ENCODE measurements around the gene PRDM10. TPM values are rescaled to one million over a fixed set of nuclear protein-coding genes. Genes with fewer than 3 reads are reported as not detected.
"Not testable (repeated sequence)": the region's sequence is repeated elsewhere in the genome, so short reads cannot be mapped to it uniquely, and the experiment has no call there.

Gene PRDM10
- polyA plus RNA-seq, 12 donors: 4.6 to 11.7 (median 7.4) TPM; not detected in 1

DNA sequence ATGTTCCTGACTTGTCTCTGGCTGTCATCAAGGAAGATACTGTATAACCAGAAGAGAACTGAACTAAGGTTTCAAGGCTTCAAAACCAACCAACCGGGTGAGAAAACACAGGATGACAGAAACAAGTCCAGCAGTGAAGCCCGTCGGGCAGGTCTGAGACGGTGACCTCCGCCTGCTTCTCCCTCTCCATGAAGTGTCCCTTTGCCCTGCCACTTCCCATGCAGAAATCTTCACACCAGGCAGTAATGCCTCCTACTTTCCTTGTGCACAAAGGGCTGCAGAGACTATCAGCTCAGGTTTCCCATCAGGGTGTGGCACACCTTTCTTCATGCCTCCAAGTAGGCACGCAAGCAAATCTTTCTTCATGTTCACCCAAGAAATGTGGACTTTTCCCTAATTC is 24.2 kb downstream of the PRDM10 start:
- no peak for DNase-seq

DNA sequence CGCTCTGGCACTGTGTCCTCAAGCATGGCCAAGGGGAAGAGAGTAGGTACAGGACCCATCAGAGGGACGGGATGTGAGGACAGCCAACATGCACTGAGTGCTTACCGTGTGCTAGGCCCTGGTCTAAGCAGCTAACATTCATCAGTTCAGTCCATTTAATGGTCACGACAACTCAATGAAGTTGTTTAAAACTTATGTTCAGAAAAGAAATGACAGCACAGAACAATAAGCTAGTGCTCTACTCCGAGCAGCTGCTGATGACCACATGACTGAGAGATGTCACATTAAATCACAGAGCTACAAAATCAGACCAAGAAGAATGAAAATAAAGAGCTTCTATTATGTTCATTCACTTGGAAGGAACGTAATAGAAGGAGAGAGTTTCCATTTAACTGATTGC is 26.3 kb downstream of the PRDM10 start:
- DNase-seq: no peak

DNA sequence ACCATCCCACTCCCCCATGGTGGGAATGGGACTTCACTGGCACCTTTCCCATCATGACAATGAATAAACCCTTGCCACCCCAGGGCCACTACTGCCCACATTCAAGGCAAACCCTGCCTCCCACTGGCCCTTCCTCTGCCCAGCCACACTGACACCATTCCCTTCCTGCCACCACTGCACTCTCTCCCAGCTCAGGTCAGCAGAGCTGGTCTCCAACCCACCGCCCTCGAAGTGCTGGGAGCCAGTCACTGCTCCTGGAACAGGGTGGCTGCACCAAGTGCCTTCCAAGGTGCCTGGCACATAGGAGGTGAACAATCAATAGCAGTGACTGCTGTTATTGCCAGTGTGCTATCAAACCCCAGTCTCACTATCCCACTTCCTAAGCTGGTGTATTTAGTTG is 27.1 kb downstream of the PRDM10 start:
- no peak for DNase-seq

DNA sequence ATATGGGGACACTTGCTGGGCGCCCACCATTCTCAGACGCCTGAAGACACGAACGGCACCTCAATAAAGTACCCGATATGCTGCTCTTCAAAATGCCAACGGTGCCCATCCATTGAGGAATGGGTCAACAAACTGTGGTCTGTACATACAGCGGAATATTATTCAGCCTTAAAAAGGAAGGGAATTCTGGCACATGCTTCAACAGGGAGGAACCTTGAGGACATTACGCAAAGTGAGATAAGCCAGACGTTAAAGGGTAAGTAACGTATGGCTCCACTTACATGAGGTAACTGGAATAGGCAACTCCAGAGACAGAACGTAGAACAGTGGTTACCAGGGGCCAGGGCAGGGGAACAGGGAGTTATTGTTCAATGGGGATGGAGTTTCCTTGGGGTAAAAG is 28.0 kb downstream of the PRDM10 start:
- no peak for DNase-seq

DNA sequence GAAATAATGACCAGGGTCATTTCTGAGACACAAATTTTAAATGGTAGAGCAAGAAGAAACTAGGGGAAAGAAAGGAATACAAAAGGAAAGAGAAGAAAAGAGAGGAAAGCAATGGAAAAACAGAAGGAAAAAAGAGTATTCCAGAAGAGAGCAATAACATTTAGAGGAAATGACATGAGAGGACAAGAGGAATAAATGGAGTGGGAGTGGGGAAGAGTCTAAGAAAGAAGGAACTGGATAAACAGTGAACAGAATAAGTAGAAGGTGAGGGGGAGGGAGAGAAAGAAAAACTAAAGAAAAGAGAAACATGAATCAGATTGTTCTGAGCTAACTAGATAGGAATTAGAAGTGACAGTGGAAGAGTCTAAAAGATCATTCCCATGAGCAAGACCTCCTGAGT is 28.4 kb downstream of the PRDM10 start:
- DNase-seq: no peak

DNA sequence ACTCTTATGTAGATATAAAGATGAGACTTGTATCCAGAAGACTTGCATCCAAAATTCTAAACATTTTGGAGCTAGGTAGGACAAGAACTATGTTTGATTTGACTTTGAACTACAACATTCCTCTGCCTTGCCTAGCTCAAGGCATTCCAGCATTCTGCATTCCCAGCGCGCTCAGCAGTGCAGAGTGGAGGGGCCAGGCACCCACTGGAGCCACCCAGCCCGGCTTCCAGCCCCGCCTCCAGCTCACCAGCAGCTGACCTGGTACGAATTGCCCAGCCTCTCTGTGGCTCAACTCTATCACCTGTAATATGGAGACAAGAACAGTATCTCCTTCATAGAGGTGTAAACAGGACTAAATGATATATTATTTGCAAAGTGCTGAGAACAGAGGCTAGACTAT is 28.8 kb downstream of the PRDM10 start:
- DNase-seq: no peak

DNA sequence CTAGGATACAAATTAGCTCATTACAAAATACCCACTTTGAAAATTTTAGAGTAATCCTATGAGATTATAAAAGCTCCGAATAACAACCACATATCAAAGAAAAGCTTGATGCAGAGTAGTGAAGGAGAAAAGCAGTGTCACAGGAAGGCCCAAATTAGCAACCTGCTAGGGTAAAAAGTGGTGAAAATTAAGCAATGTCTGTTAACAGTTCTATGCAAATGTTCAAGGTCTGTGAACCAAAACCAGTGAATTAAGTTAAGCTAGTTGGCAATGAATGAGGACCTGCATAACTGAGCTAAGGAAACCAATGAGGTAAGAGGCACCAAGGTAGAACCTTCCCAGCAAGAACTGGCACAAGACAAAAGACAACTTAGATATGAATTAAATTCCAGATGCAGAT is 29.6 kb downstream of the PRDM10 start:
- DNase-seq: no peak

DNA sequence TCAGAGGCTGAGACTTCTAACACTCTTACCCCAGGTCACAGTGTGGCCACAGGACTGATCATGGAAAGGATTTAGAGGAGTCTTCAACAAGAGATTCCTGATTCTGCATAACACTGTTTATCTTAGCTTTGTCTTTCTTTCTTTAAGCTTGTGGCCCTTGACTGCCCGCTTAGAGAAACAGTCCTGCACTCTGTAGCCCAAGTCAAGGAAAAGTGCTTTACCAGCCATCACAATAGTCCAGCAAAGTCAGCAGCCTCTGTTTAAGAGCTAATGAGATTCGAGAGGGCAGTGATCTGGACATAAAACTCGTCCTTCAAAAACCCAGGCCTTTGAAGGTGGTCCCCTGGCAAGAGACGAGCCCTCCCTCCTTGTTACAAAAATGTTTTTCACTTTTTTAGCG is 30.0 kb downstream of the PRDM10 start:
- DNase-seq: no peak

DNA sequence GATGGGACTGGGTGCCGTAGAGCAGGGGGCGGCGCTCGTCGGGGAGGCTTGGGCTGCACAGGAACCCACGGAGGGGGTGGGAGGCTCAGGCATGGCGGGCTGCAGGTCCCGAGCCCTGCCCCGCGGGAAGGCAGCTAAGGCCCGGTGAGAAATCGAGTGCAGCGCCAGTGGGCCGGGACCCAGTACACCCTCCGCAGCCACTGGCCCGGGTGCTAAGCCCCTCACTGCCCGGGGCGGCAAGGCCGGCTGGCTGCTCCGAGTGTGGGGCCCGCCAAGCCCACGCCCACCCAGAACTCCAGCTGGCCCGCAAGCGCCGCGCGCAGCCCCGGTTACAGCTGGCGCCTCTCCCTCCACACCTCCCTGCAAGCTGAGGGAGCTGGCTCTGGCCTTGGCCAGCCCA is 30.8 kb downstream of the PRDM10 start:
- DNase-seq: not testable (repeated sequence)

DNA sequence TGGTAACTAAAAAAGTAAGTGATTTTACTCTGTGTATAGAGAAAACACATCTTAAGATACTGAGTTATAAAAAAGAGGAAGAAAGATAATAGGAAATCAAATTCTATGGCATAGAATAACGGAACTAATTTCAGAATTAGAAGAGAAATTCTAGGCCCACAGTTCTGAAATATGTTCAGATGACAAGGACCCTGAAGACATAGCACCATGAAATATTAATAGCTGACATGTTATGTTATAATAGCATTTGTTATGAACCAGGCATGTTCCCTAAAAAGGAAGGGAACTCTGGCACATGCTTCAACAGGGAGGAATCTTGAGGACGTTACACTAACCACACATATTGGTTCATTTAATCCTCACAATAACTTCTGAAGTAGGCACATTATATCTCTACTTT is 32.7 kb downstream of the PRDM10 start:
- DNase-seq: no peak

DNA sequence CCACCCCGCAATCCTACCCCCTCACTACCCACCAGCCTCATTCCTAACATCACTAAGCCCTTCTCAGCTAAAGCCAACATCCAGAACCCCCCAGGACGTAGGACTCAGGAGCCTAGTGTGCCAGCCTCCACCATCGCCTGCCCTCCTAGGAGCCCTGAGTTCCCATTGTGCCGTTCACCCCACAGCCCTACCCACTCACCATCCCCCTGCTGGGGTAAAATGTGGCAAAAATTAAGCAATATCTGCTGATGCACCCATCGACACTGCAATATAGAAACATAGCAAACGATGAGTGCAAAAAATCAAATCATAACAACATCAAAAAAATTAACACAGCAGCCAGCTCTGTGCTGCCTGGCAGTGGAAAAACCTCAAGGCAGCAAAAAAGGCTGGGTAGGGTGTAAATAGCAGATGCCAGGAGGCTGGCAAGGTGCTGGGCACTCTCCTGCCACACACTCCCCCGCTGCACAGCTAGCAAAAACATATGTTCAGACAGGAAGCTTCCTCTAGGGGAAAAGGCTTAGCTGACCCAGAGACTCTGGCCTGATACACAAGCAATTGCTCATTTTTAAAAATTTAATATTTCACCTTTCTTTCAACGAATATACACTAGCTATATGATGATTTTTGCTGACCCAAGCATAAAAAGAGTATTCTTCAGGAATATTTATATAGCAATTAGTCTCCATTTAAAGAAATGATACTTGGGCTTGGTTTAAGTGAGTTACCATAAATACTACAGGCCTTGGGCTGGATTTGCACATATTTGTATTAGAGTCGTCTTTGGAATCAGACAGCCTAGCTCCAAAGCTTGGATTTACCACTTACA is 33.8 kb downstream of the PRDM10 start:
- DNase-seq: no peak

DNA sequence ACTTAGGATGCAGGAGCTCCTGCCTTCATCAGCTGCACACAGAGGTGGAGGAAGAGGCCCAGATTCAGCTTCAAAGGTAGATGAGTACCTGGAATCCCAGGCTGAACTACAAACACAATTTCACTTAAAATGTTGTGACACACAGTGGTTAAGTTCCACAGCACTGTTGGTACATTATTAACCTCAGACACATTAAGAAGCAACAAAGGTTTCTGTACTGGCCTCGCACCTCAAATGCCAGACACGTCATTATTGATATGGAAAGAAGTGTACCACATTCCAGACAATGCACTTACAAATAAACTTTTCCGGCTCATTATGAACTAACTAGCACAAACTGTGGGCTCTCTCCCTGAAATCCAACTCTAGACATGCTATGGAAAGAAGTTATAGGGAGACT is 34.6 kb downstream of the PRDM10 start:
- DNase-seq: no peak

DNA sequence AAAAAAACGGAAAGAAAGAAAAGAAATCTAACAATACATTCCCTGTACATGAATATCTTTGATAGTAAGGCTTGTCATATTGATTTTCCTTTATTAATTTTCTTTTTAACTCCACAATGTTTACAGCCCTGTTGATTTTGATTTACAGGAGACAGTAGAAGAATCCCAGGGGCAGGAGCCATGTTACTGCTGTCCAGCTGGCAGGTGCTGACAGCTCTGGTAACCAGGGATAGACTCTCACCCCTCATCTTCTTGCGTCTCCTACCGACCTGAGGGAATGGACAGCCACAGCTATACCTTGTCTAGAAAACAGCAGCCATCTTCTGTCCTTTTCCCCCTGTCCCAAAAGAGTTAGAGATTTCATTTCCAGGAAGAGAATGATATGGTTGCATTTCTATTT is 37.4 kb downstream of the PRDM10 start:
- no peak for DNase-seq

DNA sequence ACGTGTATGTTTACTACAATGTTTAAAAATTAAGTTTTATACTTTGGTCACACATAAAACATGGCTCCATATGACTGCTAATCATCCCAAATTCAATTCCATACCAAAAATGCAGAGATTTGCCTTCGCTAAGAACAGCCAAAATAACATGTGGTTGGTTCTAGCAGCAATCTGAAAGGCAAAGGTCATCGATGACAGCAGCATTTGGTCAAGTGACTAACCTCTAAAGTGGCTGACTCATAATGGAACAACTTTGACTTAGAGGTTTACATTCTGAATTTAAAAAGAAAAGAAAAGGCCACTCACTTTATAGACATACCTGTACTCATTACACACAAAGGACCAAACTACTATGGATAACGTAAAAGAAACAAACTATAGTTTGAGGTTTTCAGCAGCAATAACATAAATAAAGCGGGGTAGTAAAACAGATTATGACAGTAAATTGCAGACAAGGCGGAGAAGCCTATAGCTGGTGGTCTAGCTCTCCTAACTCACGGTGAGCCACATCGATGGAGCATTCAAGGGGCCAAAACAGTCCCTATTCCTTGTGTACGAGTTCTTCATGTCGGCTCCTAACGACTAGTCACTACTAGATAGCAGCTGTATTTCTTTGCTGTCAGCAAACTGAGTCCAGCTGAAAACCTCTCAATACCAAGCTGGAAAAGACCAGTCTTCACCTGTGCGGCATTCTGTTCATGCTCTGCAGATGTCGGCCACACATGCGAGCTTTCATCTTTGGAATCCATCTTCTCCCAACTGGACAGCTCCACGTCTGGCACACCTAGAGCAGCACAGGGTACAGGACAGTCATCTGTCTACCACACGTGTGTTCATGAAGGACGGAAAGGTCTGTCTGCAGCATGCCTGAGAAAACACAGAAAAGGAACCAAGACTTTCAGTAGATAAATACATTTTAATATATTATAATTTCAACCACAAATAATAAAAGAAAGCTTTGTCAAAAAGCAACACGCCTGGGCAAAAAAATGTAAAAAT is 42.1 kb downstream of the PRDM10 start:
- no peak for DNase-seq

DNA sequence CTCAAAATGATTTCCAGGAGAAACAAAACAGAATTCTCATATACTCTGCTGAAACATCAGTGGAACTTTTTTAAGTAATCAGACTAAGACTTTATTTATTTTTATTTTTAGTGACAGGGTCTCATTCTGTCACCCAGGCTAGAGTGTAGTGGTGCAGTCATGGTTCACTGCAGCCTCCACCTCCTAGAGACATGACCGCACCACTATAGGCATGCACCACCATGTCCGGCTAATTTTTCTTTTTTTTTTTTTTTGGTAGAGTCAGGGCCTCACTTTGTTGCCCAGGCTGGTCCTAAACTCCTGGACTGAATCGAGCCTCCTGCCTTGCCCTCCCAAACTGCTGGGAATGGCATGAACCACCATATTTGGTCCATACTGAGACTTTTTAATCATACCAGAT is 42.9 kb downstream of the PRDM10 start:
- DNase-seq: no peak

DNA sequence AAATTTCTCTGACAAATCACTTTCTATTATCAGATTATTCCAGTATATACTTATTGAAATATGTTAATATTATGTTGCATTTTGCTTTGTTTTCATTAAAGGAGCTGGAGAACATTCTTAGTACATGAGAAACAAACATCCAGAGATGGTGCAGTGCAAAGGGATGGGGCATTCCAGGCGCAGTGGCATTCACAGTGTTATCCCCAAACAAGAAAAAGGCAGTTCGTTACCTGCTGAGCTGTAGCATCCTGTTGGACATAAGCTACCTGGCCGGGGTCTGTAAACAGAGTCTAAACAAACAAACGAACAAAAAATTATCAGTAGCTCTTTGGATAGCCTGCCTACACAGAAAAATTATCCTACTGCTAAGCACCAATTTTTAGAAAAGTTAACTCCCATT is 47.4 kb downstream of the PRDM10 start:
- DNase-seq: no peak

DNA sequence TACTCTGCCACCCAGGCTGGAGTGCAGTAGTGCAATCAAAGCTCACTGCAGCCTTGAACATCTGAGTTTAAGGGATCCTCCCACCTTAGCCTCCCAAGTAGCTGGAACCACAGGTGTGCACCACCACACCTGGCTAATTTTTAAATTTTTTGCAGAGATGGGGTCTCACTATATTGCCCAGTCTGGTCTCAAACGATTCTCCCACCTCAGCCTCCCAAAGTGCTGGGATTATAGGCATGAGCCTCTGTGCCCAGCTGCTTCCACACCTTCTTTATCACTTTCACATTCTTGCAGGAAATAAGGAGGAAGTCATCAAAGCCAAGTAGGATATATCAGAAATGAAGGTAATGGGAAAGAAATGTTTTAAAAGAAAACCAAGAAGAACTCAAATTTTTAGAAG is 47.9 kb downstream of the PRDM10 start:
- DNase-seq: not testable (repeated sequence)

DNA sequence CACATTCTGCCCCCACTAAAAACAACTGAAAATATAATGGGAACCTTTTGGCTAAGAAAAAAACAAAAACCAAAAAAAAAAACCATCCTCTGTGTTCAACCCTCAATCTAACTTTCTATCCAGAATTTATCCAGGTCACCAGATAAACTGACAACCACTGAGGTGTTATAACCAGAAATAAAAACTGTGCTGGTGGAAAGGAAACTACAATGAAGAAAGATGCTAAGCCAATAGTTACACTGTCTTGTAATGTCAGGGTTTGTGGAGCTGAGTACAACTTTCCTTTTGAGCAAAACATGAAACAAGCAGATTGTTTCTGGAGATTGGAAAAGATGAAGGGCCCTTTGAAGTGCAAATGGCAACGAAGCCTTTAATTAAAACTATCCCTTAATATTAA is 50.8 kb downstream of the PRDM10 start:
- DNase-seq: no peak

DNA sequence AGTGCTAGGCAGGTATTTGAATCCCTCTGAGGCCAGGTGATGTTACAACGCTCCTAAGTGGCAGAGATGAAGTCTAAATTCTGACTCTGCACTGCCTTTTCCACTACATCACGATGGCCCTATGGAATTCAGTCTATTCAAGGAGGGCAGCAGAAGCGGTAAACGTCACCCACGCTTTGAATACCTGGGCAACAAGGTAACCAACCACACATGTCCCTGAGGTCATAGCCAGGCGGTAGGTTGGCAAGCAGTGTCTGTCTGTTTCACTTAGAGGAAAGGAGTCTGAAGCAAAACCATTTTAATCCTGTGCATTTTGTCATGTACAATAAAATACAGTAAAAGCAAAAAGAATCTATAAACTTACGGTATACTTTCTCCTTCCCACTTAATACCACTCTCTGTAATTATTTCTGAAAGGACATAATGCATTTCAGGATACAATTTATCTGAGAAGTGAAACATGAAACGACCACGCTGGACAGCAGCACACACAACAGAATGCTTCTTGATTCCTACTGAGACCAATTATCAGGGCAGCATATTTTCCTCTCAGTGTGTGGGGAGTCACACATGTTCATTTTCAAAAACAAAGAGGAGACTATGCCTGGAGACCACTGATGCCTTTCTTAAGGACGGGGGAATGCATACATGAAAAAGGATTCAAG is 51.3 kb downstream of the PRDM10 start:
- DNase-seq: no peak

DNA sequence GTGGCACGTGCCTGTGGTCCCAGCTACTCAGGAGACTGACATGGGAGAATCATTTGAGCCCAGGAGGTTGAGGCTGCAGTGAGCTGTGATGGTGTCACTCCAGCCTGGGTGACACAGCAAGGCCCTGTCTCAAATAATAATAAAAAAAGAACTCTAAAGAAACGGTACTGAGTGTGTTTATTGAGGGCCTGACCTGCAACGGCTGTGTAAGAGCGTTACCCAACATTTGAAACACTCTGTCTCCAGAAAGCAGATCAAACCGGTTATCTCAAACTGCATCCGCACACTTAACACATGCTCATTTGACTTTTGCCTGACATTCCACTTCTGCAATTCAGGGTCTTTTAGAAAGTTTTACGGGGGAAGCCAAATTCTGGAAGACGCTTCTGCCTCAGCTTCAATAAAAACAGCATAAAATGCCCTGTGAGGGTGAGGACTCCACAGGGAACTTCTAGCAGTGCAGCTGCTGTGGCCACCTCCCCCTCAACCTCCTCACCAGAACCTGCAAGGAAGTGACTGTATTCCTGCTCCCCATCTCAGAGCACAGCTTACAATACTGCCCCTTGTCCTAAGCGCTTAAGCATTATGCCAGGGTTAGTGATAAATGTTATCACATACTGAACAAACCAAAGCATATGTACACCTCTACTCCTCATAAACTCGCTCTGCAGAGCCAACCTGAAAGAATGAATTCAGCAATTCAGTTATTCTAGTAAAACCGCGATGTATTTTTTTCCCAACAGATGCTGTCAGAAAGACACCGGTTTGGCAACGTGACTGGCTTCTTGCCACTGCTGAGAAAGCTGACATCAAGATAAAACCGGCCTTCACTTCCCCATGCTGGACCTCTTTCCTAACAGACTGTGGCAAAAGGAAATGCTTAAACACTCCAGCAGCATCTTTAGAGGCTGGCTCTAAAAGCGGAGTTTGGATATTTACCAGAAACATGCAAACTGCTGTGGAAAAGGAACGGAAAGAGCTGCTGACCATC is 52.2 kb downstream of the PRDM10 start:
- DNase-seq: peak; percentile 75

DNA sequence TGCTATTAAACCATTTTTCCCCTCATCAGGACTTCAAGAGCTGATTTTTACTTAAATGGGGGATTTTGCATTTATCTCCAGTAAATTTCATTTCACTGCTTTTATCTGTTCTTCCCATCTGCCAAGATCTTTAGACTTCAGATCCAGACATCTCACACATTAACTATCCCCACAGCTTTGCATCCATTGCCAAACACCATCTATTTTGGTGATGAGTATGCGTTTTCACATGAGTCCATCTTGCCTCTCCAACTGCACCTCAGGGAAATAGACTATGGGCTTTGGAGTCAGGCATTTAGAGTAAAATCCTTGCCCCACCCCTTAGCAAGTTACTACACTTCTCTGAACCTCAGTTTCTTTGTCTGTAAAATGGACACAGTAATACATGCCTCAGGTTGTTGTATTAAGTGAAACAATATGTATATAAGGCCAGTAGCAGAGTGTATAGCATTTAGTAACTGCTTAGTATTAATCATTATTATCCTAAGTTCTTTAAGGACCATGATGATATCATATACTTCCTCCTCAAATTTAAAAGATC is 53.6 kb downstream of the PRDM10 start:
- no peak for DNase-seq

Measured in muscle of arm (tissue), 12 donors.